Measurements from ENCODE around the gene TCEANC. TPM values are rescaled to one million over a fixed set of nuclear protein-coding genes. Genes with fewer than 3 reads are reported as not detected.

Gene TCEANC
- total and polyA plus RNA-seq, 2 donors (not counting 1 experiment from before 2014, with no cell fraction given), result 2.3 to 7.3 TPM

DNA sequence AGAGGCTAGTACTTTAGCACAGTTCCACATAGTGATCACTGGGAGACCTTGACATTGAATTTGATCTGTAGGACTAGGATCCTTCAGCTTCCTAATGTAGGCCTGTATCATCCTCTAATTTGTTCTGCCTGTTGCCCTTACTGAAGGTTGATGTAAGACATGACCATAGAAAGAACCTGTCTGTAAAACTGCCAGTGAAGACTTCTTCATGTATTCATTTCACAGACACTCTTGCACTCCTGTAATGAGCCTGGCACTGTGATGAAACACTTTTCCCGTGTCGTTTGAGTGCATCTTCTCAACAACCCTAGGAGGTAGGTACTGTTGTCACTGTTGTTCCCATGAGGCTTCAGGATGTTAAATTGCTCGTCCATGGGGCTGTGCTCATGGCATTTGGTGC, 50.6 kb downstream of the TCEANC start:
- Histone ChIP-seq H4K20me1 (ENCODE audit: control insufficient read depth, extremely low read depth, insufficient read depth, low read length) (no peaks in the 10 kb centered on the region), H3K27ac (ENCODE audit: insufficient read depth, low read length) (no peak overlapping the region), H3K4me2 (ENCODE audit: extremely low read depth, insufficient read depth, low read length) (no peak overlapping the region), H2AFZ (ENCODE audit: low read length) (no peak overlapping the region), H3K79me2 (ENCODE audit: control insufficient read depth, insufficient read depth, low read length) (peaks cover 25% of the 10 kb centered on the region), H3K9me3 (ENCODE audit: control insufficient read depth, insufficient read depth, low read depth, low read length) (no peaks in the 10 kb centered on the region), H3K9ac (ENCODE audit: insufficient read depth, low read length) (no peak overlapping the region), H3K36me3 (ENCODE audit: control insufficient read depth, insufficient read depth, low read length) (no peaks in the 10 kb centered on the region), H3K4me1 (ENCODE audit: control insufficient read depth, extremely low read depth, insufficient read depth, low read length) (peaks cover 2% of the 10 kb centered on the region), H3K4me3 (replicated peaks in 1 of 4; ENCODE audit: control extremely low read depth in 1 of 4, insufficient read depth in 1 of 4, low read depth in 3 of 4, low read length in 4 of 4) (no peak overlapping the region), H3K27me3 (ENCODE audit: control insufficient read depth, insufficient read depth, low read length) (no peaks in the 10 kb centered on the region)
- TF ChIP-seq, protein P1, sequence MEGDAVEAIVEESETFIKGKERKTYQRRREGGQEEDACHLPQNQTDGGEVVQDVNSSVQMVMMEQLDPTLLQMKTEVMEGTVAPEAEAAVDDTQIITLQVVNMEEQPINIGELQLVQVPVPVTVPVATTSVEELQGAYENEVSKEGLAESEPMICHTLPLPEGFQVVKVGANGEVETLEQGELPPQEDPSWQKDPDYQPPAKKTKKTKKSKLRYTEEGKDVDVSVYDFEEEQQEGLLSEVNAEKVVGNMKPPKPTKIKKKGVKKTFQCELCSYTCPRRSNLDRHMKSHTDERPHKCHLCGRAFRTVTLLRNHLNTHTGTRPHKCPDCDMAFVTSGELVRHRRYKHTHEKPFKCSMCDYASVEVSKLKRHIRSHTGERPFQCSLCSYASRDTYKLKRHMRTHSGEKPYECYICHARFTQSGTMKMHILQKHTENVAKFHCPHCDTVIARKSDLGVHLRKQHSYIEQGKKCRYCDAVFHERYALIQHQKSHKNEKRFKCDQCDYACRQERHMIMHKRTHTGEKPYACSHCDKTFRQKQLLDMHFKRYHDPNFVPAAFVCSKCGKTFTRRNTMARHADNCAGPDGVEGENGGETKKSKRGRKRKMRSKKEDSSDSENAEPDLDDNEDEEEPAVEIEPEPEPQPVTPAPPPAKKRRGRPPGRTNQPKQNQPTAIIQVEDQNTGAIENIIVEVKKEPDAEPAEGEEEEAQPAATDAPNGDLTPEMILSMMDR (conservative IDR thresholded peaks at IDR 0.05 in 1 of 2, IDR thresholded peaks at IDR 0.05 in 1 of 2; ENCODE audit: low read depth in 1 of 2, low read length in 2 of 2), result no peak
- TF ChIP-seq EZH2 (IDR thresholded peaks at IDR 0.05; ENCODE audit: low read length, missing control alignments), result no peak
- DNase-seq (ENCODE audit: low read depth in 2 of 2), result no peak

DNA sequence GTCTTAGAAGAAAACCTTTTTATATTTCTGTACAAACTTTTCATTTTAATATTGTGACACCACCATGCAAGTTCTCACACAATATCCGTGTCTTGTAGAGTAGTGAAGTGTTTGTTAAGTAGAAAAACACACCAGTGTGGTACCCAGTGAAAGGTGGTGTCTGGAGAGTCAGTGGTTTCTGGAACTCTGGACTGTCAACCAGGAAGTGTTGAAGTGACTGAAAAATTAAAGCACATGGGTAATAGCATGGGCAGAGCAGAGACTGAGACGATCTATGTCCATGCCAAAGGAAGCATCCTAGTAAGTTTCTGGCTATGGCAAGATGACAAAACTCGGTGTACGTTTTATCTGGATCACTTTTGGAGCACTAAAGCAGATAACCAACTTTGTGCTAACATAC, 58.2 kb downstream of the TCEANC start:
- TF ChIP-seq, protein P1 (conservative IDR thresholded peaks at IDR 0.05 in 1 of 2, IDR thresholded peaks at IDR 0.05 in 1 of 2; ENCODE audit: low read depth in 1 of 2, low read length in 2 of 2), result no peak
- TF ChIP-seq EZH2 (IDR thresholded peaks at IDR 0.05; ENCODE audit: low read length, missing control alignments), result no peak
- Histone ChIP-seq H3K36me3 (ENCODE audit: control insufficient read depth, insufficient read depth, low read length) (peaks cover 7% of the 10 kb centered on the region), H2AFZ (ENCODE audit: low read length) (no peak overlapping the region), H3K27ac (ENCODE audit: insufficient read depth, low read length) (no peak overlapping the region), H3K9ac (ENCODE audit: insufficient read depth, low read length) (no peak overlapping the region), H3K27me3 (ENCODE audit: control insufficient read depth, insufficient read depth, low read length) (no peaks in the 10 kb centered on the region), H3K4me1 (ENCODE audit: control insufficient read depth, extremely low read depth, insufficient read depth, low read length) (no peaks in the 10 kb centered on the region), H4K20me1 (ENCODE audit: control insufficient read depth, extremely low read depth, insufficient read depth, low read length) (no peaks in the 10 kb centered on the region), H3K9me3 (ENCODE audit: control insufficient read depth, insufficient read depth, low read depth, low read length) (no peaks in the 10 kb centered on the region), H3K4me3 (replicated peaks in 1 of 4; ENCODE audit: control extremely low read depth in 1 of 4, insufficient read depth in 1 of 4, low read depth in 3 of 4, low read length in 4 of 4) (no peak overlapping the region), H3K79me2 (ENCODE audit: control insufficient read depth, insufficient read depth, low read length) (peaks cover 2% of the 10 kb centered on the region), H3K4me2 (ENCODE audit: extremely low read depth, insufficient read depth, low read length) (no peak overlapping the region)
- DNase-seq (ENCODE audit: low read depth in 2 of 2), result no peak

Other genes with a start within 250 kb of the TCEANC start
- 0.17 and 2.1 TPM in 2 replicates for gene EGFL6, start 83.5 kb upstream of the TCEANC start, total RNA-seq
- gene EGFL6, start 83.5 kb upstream of the TCEANC start, polyA plus RNA-seq, result 0.32 and 0.71 TPM in 2 replicates
- gene RAB9A, start 36.0 kb downstream of the TCEANC start, total RNA-seq, result 30.3 and 40.3 TPM in 2 replicates
- gene RAB9A, start 36.0 kb downstream of the TCEANC start, polyA plus RNA-seq, result 43.1 and 44.2 TPM in 2 replicates
- gene TRAPPC2, start 81.5 kb downstream of the TCEANC start, total RNA-seq, result 13.9 and 22.0 TPM in 2 replicates
- 16.0 TPM in 2 replicates for gene TRAPPC2, start 81.5 kb downstream of the TCEANC start, polyA plus RNA-seq
- gene OFD1, start 81.6 kb downstream of the TCEANC start, total RNA-seq, result 11.3 and 15.5 TPM in 2 replicates
- 7.6 and 8.2 TPM in 2 replicates for gene OFD1, start 81.6 kb downstream of the TCEANC start, polyA plus RNA-seq
- 0.99 and 1.0 TPM in 2 replicates for gene GPM6B, start 164.0 kb downstream of the TCEANC start, total RNA-seq
- 5.2 TPM in 2 replicates for gene GPM6B, start 164.0 kb downstream of the TCEANC start, polyA plus RNA-seq

All from fibroblast of lung (primary cell).